ENCODE data around the gene ADCY10.

The ADCY10 gene

DNA sequence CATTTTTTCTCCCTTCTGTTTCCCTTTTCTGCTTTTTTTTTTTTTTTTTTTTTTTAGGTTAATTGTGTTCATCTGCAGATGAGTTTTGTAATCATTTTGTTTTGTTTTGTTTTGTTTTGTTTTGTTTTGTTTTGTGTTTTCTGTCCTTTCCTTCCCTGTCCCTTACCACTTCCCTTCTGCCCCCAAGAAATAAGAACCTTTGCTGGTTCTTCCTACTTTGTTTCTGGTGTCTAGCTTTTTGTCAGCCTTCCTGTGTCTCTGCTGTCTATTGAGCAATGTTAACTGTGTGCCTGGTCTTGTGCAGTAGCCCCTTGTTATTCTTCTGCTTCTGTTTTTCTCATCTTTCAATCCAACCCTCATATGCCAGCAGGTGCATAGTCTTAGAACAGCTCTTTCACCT is 146.2 kb downstream of the ADCY10 start:
- H3K4me3 ChIP-seq (ENCODE audit: low read depth, low read length) = no peak overlapping the region
- DNase-seq (ENCODE audit: low read depth) = no peak
- no peak for TF ChIP-seq CTCF (IDR thresholded peaks at IDR 0.05; ENCODE audit: insufficient read depth, low read depth, low read length, missing control alignments)

DNA sequence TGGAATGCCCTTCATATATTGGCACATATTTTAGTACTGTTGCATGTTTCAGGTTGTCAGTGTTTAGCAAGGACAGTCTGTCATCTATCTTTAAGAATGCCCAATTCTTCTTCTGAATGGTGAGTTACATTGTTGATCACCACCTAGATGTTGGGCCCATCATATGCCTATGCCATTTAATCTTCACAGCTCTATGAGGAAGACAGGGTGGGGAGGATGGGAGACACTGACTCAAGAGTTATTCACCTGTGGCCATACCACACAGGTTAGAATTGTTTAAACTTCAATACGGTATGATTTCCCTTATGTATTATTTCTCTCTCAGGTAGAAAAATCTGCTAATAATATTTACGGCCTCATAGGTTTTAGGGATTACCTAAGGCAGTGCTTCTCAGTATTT is 147.4 kb downstream of the ADCY10 start:
- H3K4me3 ChIP-seq (ENCODE audit: low read depth, low read length) = no peak overlapping the region
- no peak for TF ChIP-seq CTCF (IDR thresholded peaks at IDR 0.05; ENCODE audit: insufficient read depth, low read depth, low read length, missing control alignments)
- no peak for DNase-seq (ENCODE audit: low read depth)

GRCh38 chr1:167765496-167765895 is 148.4 kb downstream of the ADCY10 start:
- no peak overlapping the region for H3K4me3 ChIP-seq (ENCODE audit: low read depth, low read length)
- no peak for TF ChIP-seq CTCF (IDR thresholded peaks at IDR 0.05; ENCODE audit: insufficient read depth, low read depth, low read length, missing control alignments)
- no peak for DNase-seq (ENCODE audit: low read depth)

DNA sequence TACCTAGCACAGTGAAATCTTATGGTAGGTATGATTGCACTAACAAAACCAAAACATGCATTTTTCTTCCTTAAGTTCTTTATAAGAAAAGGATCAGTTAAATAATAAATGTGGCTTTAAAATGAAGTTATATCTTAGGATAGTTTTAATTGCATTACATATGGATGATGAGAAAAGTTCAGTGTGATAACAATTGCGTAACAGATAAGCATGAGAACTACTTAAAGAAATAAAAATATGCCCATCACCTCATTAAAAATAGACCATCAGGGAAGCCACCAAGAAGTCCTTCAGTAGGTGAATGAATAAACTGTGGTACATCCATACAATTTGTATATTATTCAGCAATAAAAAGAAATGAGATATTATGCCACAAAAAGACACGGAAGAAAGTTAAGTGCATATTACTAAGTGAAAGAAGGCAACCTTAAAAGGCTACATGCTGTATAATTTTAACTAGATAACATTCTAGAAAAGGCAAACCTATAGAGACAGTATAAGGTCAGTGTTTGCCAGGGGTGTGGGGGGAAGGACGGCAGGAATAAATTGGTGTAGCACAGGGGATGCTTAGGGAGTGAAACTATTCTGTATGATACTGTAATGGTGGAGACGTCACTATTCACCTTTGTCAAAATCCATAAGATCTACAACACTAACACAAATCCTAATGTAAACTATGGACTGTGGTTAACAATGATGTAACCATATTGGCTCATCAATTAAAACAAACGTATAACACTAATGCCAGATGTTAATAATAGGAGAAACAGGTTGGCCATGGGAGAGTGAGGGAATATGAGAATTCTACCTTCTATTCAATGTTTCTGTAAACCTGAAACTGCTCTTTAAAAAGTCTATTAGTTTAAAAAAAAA is 149.2 kb downstream of the ADCY10 start:
- no peak overlapping the region for H3K4me3 ChIP-seq (ENCODE audit: low read depth, low read length)
- no peak for TF ChIP-seq CTCF (IDR thresholded peaks at IDR 0.05; ENCODE audit: insufficient read depth, low read depth, low read length, missing control alignments)
- no peak for DNase-seq (ENCODE audit: low read depth)

DNA sequence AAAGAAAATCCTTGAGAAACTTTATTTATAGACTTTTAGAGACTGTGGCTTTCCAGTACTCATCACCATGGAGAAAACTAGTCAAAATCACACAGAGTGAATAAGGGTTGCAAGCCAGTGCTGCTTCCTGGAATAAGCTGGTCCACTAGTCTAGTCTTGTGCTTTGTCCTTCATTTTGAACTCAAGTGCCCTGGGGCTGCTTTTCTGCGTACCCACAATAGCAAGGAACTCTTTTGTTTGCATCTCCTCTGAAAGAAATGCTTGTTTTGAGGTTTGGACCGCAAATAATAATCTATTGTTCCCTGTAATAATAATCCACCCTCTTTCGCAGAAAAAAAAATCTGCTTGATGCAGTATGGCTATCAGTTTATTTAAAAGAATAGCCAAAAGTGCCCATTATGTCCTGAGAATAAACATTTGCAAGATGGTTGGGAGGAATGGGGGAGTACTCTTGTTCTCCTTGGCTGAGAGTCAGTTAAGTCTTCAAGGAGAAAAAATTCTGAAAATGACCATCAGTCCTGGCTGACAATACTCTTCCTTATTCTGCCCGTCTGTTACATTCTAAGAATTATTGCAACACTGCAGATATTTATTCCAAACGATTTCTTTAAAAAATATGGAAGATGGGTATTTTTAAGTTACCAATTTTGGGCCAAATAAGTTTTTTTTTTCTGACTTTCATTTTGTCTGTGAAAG is 150.3 kb downstream of the ADCY10 start:
- no peak for DNase-seq (ENCODE audit: low read depth)
- TF ChIP-seq CTCF (IDR thresholded peaks at IDR 0.05; ENCODE audit: insufficient read depth, low read depth, low read length, missing control alignments) = no peak

GRCh38 chr1:167762061-167762746 is 151.7 kb downstream of the ADCY10 start:
- no peak for TF ChIP-seq CTCF (IDR thresholded peaks at IDR 0.05; ENCODE audit: insufficient read depth, low read depth, low read length, missing control alignments)
- H3K4me3 ChIP-seq (ENCODE audit: low read depth, low read length) = no peak overlapping the region
- no peak for DNase-seq (ENCODE audit: low read depth)

More for the DNA sequence above, 150.3 kb downstream of the ADCY10 start:
- H3K4me3 ChIP-seq (ENCODE audit: low read depth, low read length) = no peak overlapping the region

Data from GM12865 (cell line).